Loucy (cell line): ENCODE data around the gene DDX11.
"Not testable (repeated sequence)": the region's sequence is repeated elsewhere in the genome, so short reads cannot be mapped to it uniquely, and the experiment has no call there.

ENCODE experiments used
- H2AFZ ChIP-seq: fragments of 200-600 bp; sonication (generic); 2 replicates; pipeline ENCODE4 v1.6.0; 2016; ENCODE audit warnings: antibody characterized with exemption, mild to moderate bottlenecking, low read length, moderate library complexity
- H3F3A ChIP-seq: fragments of 200-600 bp; 2 replicates; pipeline ENCODE4 v1.6.0; 2016; ENCODE audit warnings: antibody characterized with exemption, low read depth, mild to moderate bottlenecking
- H3K27me3 ChIP-seq: fragments of 200-600 bp; sonication (generic); 2 replicates; pipeline ENCODE4 v1.6.1; 2014; ENCODE audit warnings: low read length, mild to moderate bottlenecking; ENCODE audit not compliant: insufficient read depth, poor library complexity, severe bottlenecking
- H3K36me3 ChIP-seq: fragments of 200-600 bp; sonication (generic); 2 replicates; pipeline ENCODE4 v1.6.1; 2016; ENCODE audit warnings: low read length; ENCODE audit not compliant: insufficient read depth
- H3K4me1 ChIP-seq: fragments of 200-600 bp; sonication (generic); 2 replicates; pipeline ENCODE4 v1.5.1; 2014; ENCODE audit warnings: low read length, mild to moderate bottlenecking; ENCODE audit not compliant: insufficient read depth, poor library complexity, severe bottlenecking
- H3K4me2 ChIP-seq: fragments of 200-600 bp; sonication (generic); 2 replicates; pipeline ENCODE4 v1.6.0; 2014; ENCODE audit warnings: antibody characterized with exemption, low read length, low read depth, mild to moderate bottlenecking; ENCODE audit not compliant: poor library complexity, severe bottlenecking
- H3K4me3 ChIP-seq: fragments of 200-600 bp; sonication (generic); 2 replicates; pipeline ENCODE4 v1.5.1; 2014; ENCODE audit warnings: low read length, mild to moderate bottlenecking, mixed read lengths; ENCODE audit not compliant: poor library complexity, severe bottlenecking
- H3K79me2 ChIP-seq: fragments of 200-600 bp; sonication (generic); 2 replicates; pipeline ENCODE4 v1.6.1; 2014; ENCODE audit warnings: low read length; ENCODE audit not compliant: insufficient read depth
- H3K9ac ChIP-seq: fragments of 200-600 bp; sonication (generic); 2 replicates; pipeline ENCODE4 v1.6.0; 2014; ENCODE audit warnings: mild to moderate bottlenecking, low read depth, low read length, moderate library complexity; ENCODE audit not compliant: poor library complexity, severe bottlenecking
- H3K9me2 ChIP-seq: fragments of 200-600 bp; sonication (generic); replicated peaks from 2 replicates; pipeline ENCODE4 v1.6.1; 2016; ENCODE audit warnings: low read depth, low read length, mixed read lengths
- H3K9me3 ChIP-seq: fragments of 200-600 bp; sonication (generic); 2 replicates; pipeline ENCODE4 v1.6.1; 2014; ENCODE audit warnings: mild to moderate bottlenecking, antibody characterized with exemption, low read length, low read depth; ENCODE audit not compliant: insufficient read depth
- H4K20me1 ChIP-seq: fragments of 200-600 bp; sonication (generic); 2 replicates; pipeline ENCODE4 v1.6.0; 2014; ENCODE audit warnings: antibody characterized with exemption, low read length, mild to moderate bottlenecking; ENCODE audit not compliant: insufficient read depth, poor library complexity, severe bottlenecking
- EZH2phosphoT487 ChIP-seq: fragments of 200-600 bp; IDR thresholded peaks from 2 replicates; pipeline ENCODE4 v1.6.1; 2018; ENCODE audit warnings: antibody characterized with exemption, mild to moderate bottlenecking, moderate library complexity, borderline replicate concordance
- TF ChIP-seq, protein P1 (sequence below): fragments of 200-600 bp; sonication (generic); conservative IDR thresholded peaks from 2 replicates; pipeline ENCODE4 v1.5.1; 2014; ENCODE audit warnings: mild to moderate bottlenecking, antibody characterized with exemption, low read length

The DDX11 gene

GRCh38 chr12:31102125-31102524 is 28.5 kb downstream of the DDX11 start:
- H3K4me3 ChIP-seq, H3K4me2 ChIP-seq, H4K20me1 ChIP-seq, H3K9me2 ChIP-seq, H2AFZ ChIP-seq, H3K36me3 ChIP-seq, H3K79me2 ChIP-seq, H3F3A ChIP-seq, H3K27me3 ChIP-seq, H3K4me1 ChIP-seq, H3K9me3 ChIP-seq, H3K9ac ChIP-seq: not testable (repeated sequence)

DNA sequence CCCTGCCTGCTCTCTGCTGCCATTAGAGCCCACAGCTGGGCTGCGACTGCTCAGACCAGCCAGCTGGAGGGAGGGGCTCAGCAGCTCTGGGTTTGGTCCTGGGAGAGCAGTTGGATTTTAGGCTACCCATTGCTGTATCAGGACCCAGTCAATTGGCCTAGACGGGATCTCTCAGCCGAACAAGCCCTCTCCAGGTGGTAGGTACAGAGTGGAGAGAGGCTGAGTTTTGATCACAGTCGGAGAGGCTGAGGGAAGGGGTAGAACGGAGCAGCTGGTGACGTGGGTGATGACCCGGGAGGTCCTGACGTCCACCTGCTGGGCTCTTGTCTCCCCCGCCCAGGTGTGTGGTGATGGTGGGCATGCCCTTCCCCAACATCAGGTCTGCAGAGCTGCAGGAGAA is 28.9 kb downstream of the DDX11 start:
- not testable (repeated sequence) for H3K9me3 ChIP-seq, H3K4me2 ChIP-seq, H3K27me3 ChIP-seq, H3K9me2 ChIP-seq, H3K79me2 ChIP-seq, H2AFZ ChIP-seq, H3F3A ChIP-seq, H4K20me1 ChIP-seq, H3K4me3 ChIP-seq, H3K36me3 ChIP-seq, H3K4me1 ChIP-seq, H3K9ac ChIP-seq

DNA sequence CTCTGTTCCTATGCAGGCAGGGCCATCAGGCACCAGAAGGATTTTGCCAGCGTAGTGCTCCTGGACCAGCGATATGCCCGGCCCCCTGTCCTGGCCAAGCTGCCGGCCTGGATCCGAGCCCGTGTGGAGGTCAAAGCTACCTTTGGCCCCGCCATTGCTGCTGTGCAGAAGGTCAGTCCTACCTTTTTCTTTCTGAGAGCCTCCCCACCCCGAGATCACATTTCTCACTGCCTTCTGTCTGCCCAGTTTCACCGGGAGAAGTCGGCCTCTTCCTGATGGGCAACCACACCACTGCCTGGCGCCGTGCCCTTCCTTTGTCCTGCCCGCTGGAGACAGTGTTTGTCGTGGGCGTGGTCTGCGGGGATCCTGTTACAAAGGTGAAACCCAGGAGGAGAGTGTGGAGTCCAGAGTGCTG is 29.9 kb downstream of the DDX11 start:
- H3K79me2 ChIP-seq, H3K9me2 ChIP-seq, H3K36me3 ChIP-seq, H3K4me1 ChIP-seq, H2AFZ ChIP-seq, H3K9me3 ChIP-seq, H3F3A ChIP-seq, H3K27me3 ChIP-seq, H4K20me1 ChIP-seq, H3K9ac ChIP-seq, H3K4me2 ChIP-seq, H3K4me3 ChIP-seq: not testable (repeated sequence)

DNA sequence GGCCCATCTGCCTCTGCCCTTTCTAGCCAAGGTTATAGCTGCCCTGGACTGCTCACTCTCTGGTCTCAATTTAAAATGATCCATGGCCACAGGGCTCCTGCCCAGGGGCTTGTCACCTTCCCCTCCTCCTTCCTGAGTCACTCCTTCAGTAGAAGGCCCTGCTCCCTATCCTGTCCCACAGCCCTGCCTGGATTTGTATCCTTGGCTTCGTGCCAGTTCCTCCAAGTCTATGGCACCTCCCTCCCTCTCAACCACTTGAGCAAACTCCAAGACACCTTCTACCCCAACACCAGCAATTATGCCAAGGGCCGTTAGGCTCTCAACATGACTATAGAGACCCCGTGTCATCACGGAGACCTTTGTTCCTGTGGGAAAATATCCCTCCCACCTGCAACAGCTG is 30.6 kb downstream of the DDX11 start:
- H3K27me3 ChIP-seq, H3K9ac ChIP-seq, H2AFZ ChIP-seq, H3F3A ChIP-seq, H3K9me3 ChIP-seq, H3K4me2 ChIP-seq, H3K36me3 ChIP-seq, H3K4me1 ChIP-seq, H3K9me2 ChIP-seq, H3K79me2 ChIP-seq, H4K20me1 ChIP-seq, H3K4me3 ChIP-seq: not testable (repeated sequence)

- H3K4me2 ChIP-seq, H3F3A ChIP-seq, H3K27me3 ChIP-seq, H3K4me3 ChIP-seq, H3K79me2 ChIP-seq, H3K4me1 ChIP-seq, H4K20me1 ChIP-seq, H3K36me3 ChIP-seq, H3K9me2 ChIP-seq, H3K9ac ChIP-seq, H2AFZ ChIP-seq, H3K9me3 ChIP-seq: not testable (repeated sequence)
Measured at GRCh38 chr12:31104773-31105172, 31.1 kb downstream of the DDX11 start.

- no peak overlapping the region for H3K4me3 ChIP-seq
- no peaks in the 10 kb centered on the region for H3K9me2 ChIP-seq
- H3K79me2 ChIP-seq: no peaks in the 10 kb centered on the region
- H2AFZ ChIP-seq: no peak overlapping the region
- no peaks in the 10 kb centered on the region for H3F3A ChIP-seq
- no peak overlapping the region for H3K9ac ChIP-seq
- H3K9me3 ChIP-seq: no peaks in the 10 kb centered on the region
- H3K4me1 ChIP-seq: no peaks in the 10 kb centered on the region
- no peaks in the 10 kb centered on the region for H3K27me3 ChIP-seq
- H3K4me2 ChIP-seq: no peak overlapping the region
- TF ChIP-seq, protein P1, sequence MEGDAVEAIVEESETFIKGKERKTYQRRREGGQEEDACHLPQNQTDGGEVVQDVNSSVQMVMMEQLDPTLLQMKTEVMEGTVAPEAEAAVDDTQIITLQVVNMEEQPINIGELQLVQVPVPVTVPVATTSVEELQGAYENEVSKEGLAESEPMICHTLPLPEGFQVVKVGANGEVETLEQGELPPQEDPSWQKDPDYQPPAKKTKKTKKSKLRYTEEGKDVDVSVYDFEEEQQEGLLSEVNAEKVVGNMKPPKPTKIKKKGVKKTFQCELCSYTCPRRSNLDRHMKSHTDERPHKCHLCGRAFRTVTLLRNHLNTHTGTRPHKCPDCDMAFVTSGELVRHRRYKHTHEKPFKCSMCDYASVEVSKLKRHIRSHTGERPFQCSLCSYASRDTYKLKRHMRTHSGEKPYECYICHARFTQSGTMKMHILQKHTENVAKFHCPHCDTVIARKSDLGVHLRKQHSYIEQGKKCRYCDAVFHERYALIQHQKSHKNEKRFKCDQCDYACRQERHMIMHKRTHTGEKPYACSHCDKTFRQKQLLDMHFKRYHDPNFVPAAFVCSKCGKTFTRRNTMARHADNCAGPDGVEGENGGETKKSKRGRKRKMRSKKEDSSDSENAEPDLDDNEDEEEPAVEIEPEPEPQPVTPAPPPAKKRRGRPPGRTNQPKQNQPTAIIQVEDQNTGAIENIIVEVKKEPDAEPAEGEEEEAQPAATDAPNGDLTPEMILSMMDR: no peak
- no peak for TF ChIP-seq EZH2phosphoT487
- no peaks in the 10 kb centered on the region for H4K20me1 ChIP-seq
- peaks cover 3% of the 10 kb centered on the region; the same call in 1 of the 2 replicates for H3K36me3 ChIP-seq
Measured at GRCh38 chr12:31105668-31106067, 32.0 kb downstream of the DDX11 start.
